HL-60 (cell line): ENCODE measurements around the gene BAIAP2L1.

Experiments
- CTCF ChIP-seq: IDR thresholded peaks from one replicate; pipeline ENCODE4 v1.5.1; 2011; ENCODE audit warnings: low read length, control low read depth, inconsistent platforms; ENCODE audit not compliant: insufficient read depth
- GABPA ChIP-seq: IDR thresholded peaks from 2 replicates; pipeline ENCODE4 v1.6.1; 2012; ENCODE audit warnings: low read depth
- POLR2AphosphoS5 ChIP-seq: IDR thresholded peaks from 2 replicates; pipeline ENCODE4 v1.6.1; 2012; ENCODE audit warnings: low read depth
- SPI1 ChIP-seq: IDR thresholded peaks from 2 replicates; pipeline ENCODE4 v1.6.1; 2012; ENCODE audit warnings: low read depth, mild to moderate bottlenecking, borderline replicate concordance

GRCh38 chr7:98439484-98439883 is 38.6 kb upstream of the BAIAP2L1 start:
- TF ChIP-seq POLR2AphosphoS5 (no peak), GABPA (no peak), CTCF (no peak), SPI1 (no peak)
